CD14-positive monocyte (primary cell): ENCODE data around the gene CCDC102B. TPM values are rescaled to one million over a fixed set of nuclear protein-coding genes. Genes with fewer than 3 reads are reported as not detected.

Source experiments
- DNase-seq, 3 donors: peaks; one replicate each; pipeline ENCODE4 v3.0.0-alpha.2; 2011 to 2022
- H2AFZ ChIP-seq: 2 replicates; pipeline ENCODE4 v1.6.0; 2012; ENCODE audit warnings: mild to moderate bottlenecking, low read depth, low read length, inconsistent platforms; ENCODE audit not compliant: insufficient read depth, poor library complexity, severe bottlenecking
- H3K27ac ChIP-seq, 2 donors: 1 replicate in 1 of 2; 2 replicates in 1 of 2; pipeline ENCODE4 v1.5.1; 2012 to 2013; ENCODE audit warnings: low read length in 2 of 2, control low read depth in 1 of 2, inconsistent platforms in 1 of 2, low read depth in 1 of 2, mild to moderate bottlenecking in 1 of 2
- H3K27me3 ChIP-seq, 2 donors: one replicate each; pipeline versions ENCODE4 v1.6.0 to v1.6.1; 2011 to 2013; ENCODE audit warnings: low read length in 2 of 2; ENCODE audit not compliant: control insufficient read depth in 2 of 2, insufficient read depth in 2 of 2
- H3K36me3 ChIP-seq, 2 donors: replicated peaks in 1 of 2; 1 replicate in 1 of 2; 2 replicates in 1 of 2; pipeline versions ENCODE4 v1.5.1 to v1.6.1; 2012 to 2013; ENCODE audit warnings: low read length in 2 of 2, control low read depth in 1 of 2, inconsistent platforms in 1 of 2, mild to moderate bottlenecking in 1 of 2; ENCODE audit not compliant: insufficient read depth in 2 of 2, control insufficient read depth in 1 of 2
- H3K4me1 ChIP-seq, 2 donors: 1 replicate in 1 of 2; 2 replicates in 1 of 2; pipeline versions ENCODE4 v1.5.1 to v1.6.1; 2012 to 2013; ENCODE audit warnings: low read length in 2 of 2, control low read depth in 1 of 2, inconsistent platforms in 1 of 2, mild to moderate bottlenecking in 1 of 2, moderate library complexity in 1 of 2; ENCODE audit not compliant: insufficient read depth in 2 of 2, control insufficient read depth in 1 of 2
- H3K4me2 ChIP-seq: replicated peaks from 2 replicates; pipeline ENCODE3; 2012; ENCODE audit warnings: low read length, moderate library complexity, mild to moderate bottlenecking; ENCODE audit not compliant: poor library complexity, severe bottlenecking; ENCODE audit errors: extremely low read depth
- H3K4me3 ChIP-seq, 3 experiments: fragments of 200-600 bp in 1 of 3; sonication (generic) in 1 of 3; replicated peaks in 1 of 3; 1 replicate in 2 of 3; 2 replicates in 1 of 3; pipeline ENCODE4 v1.5.1; 2011 to 2013; ENCODE audit warnings: low read length in 3 of 3, mild to moderate bottlenecking in 3 of 3, control low read depth in 2 of 3, low read depth in 2 of 3, inconsistent platforms in 1 of 3, moderate library complexity in 1 of 3
- H3K79me2 ChIP-seq: 2 replicates; pipeline ENCODE4 v1.6.0; 2012; ENCODE audit warnings: mild to moderate bottlenecking, control low read depth, inconsistent platforms, low read length, moderate library complexity; ENCODE audit not compliant: insufficient read depth
- H3K9ac ChIP-seq: 2 replicates; pipeline ENCODE4 v1.6.0; 2017; ENCODE audit warnings: low read length, mild to moderate bottlenecking; ENCODE audit not compliant: insufficient read depth, poor library complexity, severe bottlenecking
- H3K9me3 ChIP-seq, 2 donors: replicated peaks in 1 of 2; 1 replicate in 1 of 2; 2 replicates in 1 of 2; pipeline versions ENCODE4 v1.5.1 to v1.6.1; 2012 to 2013; ENCODE audit warnings: low read length in 2 of 2, control low read depth in 1 of 2; ENCODE audit not compliant: control insufficient read depth in 1 of 2, insufficient read depth in 1 of 2
- H4K20me1 ChIP-seq: 2 replicates; pipeline ENCODE4 v1.6.0; 2012; ENCODE audit warnings: mild to moderate bottlenecking, low read length, control low read depth, moderate library complexity; ENCODE audit not compliant: insufficient read depth
- H3K27ac Mint-ChIP-seq, 7 donors: one replicate each; pipeline ENCODE4 v1.8.0; 2020; ENCODE audit warnings: mild to moderate bottlenecking in 7 of 7, mixed read lengths in 7 of 7, moderate library complexity in 6 of 7, inconsistent platforms in 2 of 7
- H3K27me3 Mint-ChIP-seq, 3 donors: one replicate each; pipeline ENCODE4 v1.8.0; 2021 to 2022; ENCODE audit warnings: low read depth in 3 of 3, mild to moderate bottlenecking in 3 of 3, mixed read lengths in 3 of 3, moderate library complexity in 3 of 3, inconsistent platforms in 1 of 3
- H3K36me3 Mint-ChIP-seq, 2 donors: one replicate each; pipeline ENCODE4 v1.8.0; 2020; ENCODE audit warnings: mixed read lengths in 2 of 2, inconsistent platforms in 1 of 2, mild to moderate bottlenecking in 1 of 2
- H3K4me1 Mint-ChIP-seq: one replicate; pipeline ENCODE4 v1.8.0; 2020; ENCODE audit warnings: mild to moderate bottlenecking, mixed read lengths
- H3K4me3 Mint-ChIP-seq, 2 donors: one replicate each; pipeline ENCODE4 v1.8.0; 2020; ENCODE audit warnings: mild to moderate bottlenecking in 2 of 2, mixed read lengths in 2 of 2, moderate library complexity in 1 of 2
- H3K9me3 Mint-ChIP-seq, 7 donors: one replicate each; pipeline ENCODE4 v1.8.0; 2020 to 2022; ENCODE audit warnings: mixed read lengths in 7 of 7, mild to moderate bottlenecking in 6 of 7, moderate library complexity in 6 of 7, inconsistent platforms in 2 of 7
- CTCF ChIP-seq: fragments of 200-600 bp; IDR thresholded peaks from one replicate; pipeline ENCODE4 v1.8.0; 2022; ENCODE audit warnings: antibody characterized with exemption, mild to moderate bottlenecking
- WGBS: methylation state at CpG from one replicate; pipeline ENCODE4 v1.1.5; 2013; ENCODE audit warnings: missing lambda C conversion rate; ENCODE audit not compliant: insufficient coverage; 5-methylcytosine and 5-hydroxymethylcytosine counted together
- intact Hi-C, 2 donors: fragments of 100-400 bp; cut with micrococcal nuclease; formaldehyde crosslinking; loops; one replicate each; pipeline versions ENCODE4 v1.15.0 to v1.15.1; 2023
- polyA plus RNA-seq, 3 donors: library from polyadenylated mRNA; depleted of rRNA in 1 of 3; unstranded in 2 of 3; stranded (reverse) in 1 of 3; fragments of 300-500 nt in 2 of 3; fragments of >200 nt in 1 of 3; fragmentation: Illumina TruSeq in 2 of 3; gene quantifications; 1 replicate in 2 of 3; 2 replicates in 1 of 3; pipeline ENCODE4 v1.2.3, GENCODE V29; 2012 to 2021

The CCDC102B gene
- polyA plus RNA-seq, 3 donors, result 0.34 to 1.4 TPM; not detected in 1

GRCh38 chr18:68979737-68980136 lies 181.9 kb downstream of the CCDC102B start:
- Mint-ChIP-seq H3K9me3 (peaks cover 0 to 5% (median 2%) of the 10 kb centered on the region in 7 donors), H3K4me1 (no peaks in the 10 kb centered on the region), H3K27me3 (no peaks in the 10 kb centered on the region), H3K36me3 (no peaks in the 10 kb centered on the region), H3K27ac (no peak overlapping the region), H3K4me3 (no peak overlapping the region)
- H3K36me3 ChIP-seq, result no peaks in the 10 kb centered on the region
- intact Hi-C loops, result no loop called here
- no peak overlapping the region for H3K4me3 ChIP-seq
- no peak overlapping the region for H3K9ac ChIP-seq
- no peaks in the 10 kb centered on the region for H4K20me1 ChIP-seq
- H3K9me3 ChIP-seq, result no peaks in the 10 kb centered on the region
- no peak for DNase-seq
- TF ChIP-seq CTCF, result no peak
- H3K79me2 ChIP-seq, result no peaks in the 10 kb centered on the region
- H3K4me2 ChIP-seq, result no peak overlapping the region
- no peaks in the 10 kb centered on the region for H3K27me3 ChIP-seq
- WGBS, result 100% methylated on average over 1 of the region's 2 CpGs
- no peaks in the 10 kb centered on the region for H3K4me1 ChIP-seq
- no peak overlapping the region for H2AFZ ChIP-seq
- H3K27ac ChIP-seq, result no peak overlapping the region

GRCh38 chr18:68983126-68983525 lies 185.2 kb downstream of the CCDC102B start:
- H3K4me2 ChIP-seq, result no peak overlapping the region
- no peak overlapping the region for H2AFZ ChIP-seq
- Mint-ChIP-seq H3K27me3 (no peaks in the 10 kb centered on the region), H3K9me3 (peaks cover 0 to 12% (median 4%) of the 10 kb centered on the region in 7 donors), H3K4me3 (no peak overlapping the region), H3K4me1 (no peaks in the 10 kb centered on the region), H3K36me3 (no peaks in the 10 kb centered on the region), H3K27ac (no peak overlapping the region)
- H3K27ac ChIP-seq, result no peak overlapping the region
- H3K9ac ChIP-seq, result no peak overlapping the region
- no peaks in the 10 kb centered on the region for H3K27me3 ChIP-seq
- intact Hi-C loops, result no loop called here
- TF ChIP-seq CTCF, result no peak
- no peaks in the 10 kb centered on the region for H4K20me1 ChIP-seq
- no peaks in the 10 kb centered on the region for H3K4me1 ChIP-seq
- no peaks in the 10 kb centered on the region for H3K9me3 ChIP-seq
- H3K36me3 ChIP-seq, result no peaks in the 10 kb centered on the region
- no peaks in the 10 kb centered on the region for H3K79me2 ChIP-seq
- no peak for DNase-seq
- no peak overlapping the region for H3K4me3 ChIP-seq
